K562 (cell line): ENCODE results near the gene EFCAB9. TPM values are rescaled to one million over a fixed set of nuclear protein-coding genes. Genes with fewer than 3 reads are reported as not detected.
A peak's percentile ranks its signal among the peaks of the same experiment; 100 is the strongest.

ENCODE experiments used
- ARID2 ChIP-seq: fragments of 450-650 bp; IDR thresholded peaks from 2 replicates; pipeline ENCODE4 v1.6.1; 2017; ENCODE audit warnings: antibody characterized with exemption, mild to moderate bottlenecking
- ARNT ChIP-seq, 2 experiments: fragments of 450-650 bp; IDR thresholded peaks; 2 replicates each; pipeline ENCODE4 v1.6.1; 2016; ENCODE audit warnings: mild to moderate bottlenecking in 1 of 2
- BHLHE40 ChIP-seq: IDR thresholded peaks from 2 replicates; pipeline ENCODE4 v1.6.1; 2011; ENCODE audit warnings: low read length, improper control_type of control experiment
- CCNT2 ChIP-seq: IDR thresholded peaks from 2 replicates; pipeline ENCODE4 v1.6.1; 2011; ENCODE audit warnings: borderline replicate concordance, low read depth, mild to moderate bottlenecking, moderate library complexity, mixed read lengths, low read length; ENCODE audit not compliant: insufficient read length; ENCODE audit errors: extremely low read depth
- CEBPG ChIP-seq, 3 experiments: fragments of 200-800 bp in 1 of 3; sonication (Bioruptor generic) in 1 of 3; sonication (generic) in 1 of 3; formaldehyde crosslinking in 1 of 3; IDR thresholded peaks in 2 of 3; conservative IDR thresholded peaks in 1 of 3; 2 replicates each; pipeline versions ENCODE4 v1.6.1 to v1.8.0; 2016 to 2022; ENCODE audit warnings: missing compliant biosample characterization in 2 of 3, missing genetic modification characterization in 2 of 3, mild to moderate bottlenecking in 1 of 3, missing genetic modification reagents in 1 of 3
- DLX4 ChIP-seq: fragments of 250-450 bp; sonication (Bioruptor Pico); IDR thresholded peaks from 2 replicates; pipeline ENCODE4 v1.6.1; 2021; ENCODE audit warnings: mild to moderate bottlenecking
- ETV5 ChIP-seq: sonication (generic); formaldehyde crosslinking; IDR thresholded peaks from 2 replicates; pipeline ENCODE4 v1.4.0; 2020; ENCODE audit warnings: low read depth, mild to moderate bottlenecking, missing genetic modification reagents
- HNRNPUL1 ChIP-seq: fragments of 200-400 bp; formaldehyde crosslinking; IDR thresholded peaks from 2 replicates; pipeline ENCODE4 v1.6.1; 2017; ENCODE audit warnings: low read length
- MEF2A ChIP-seq: IDR thresholded peaks from 2 replicates; pipeline ENCODE4 v1.6.1; 2011; ENCODE audit warnings: low read depth, mild to moderate bottlenecking, low read length, moderate library complexity; ENCODE audit not compliant: control insufficient read depth
- PHTF2 ChIP-seq: fragments of 250-450 bp; sonication (Bioruptor Pico); IDR thresholded peaks from 2 replicates; pipeline ENCODE4 v1.5.0; 2021; ENCODE audit warnings: mild to moderate bottlenecking
- PML ChIP-seq: IDR thresholded peaks from 2 replicates; pipeline ENCODE4 v1.6.1; 2012; ENCODE audit warnings: low read length, inconsistent platforms
- STAT5B ChIP-seq: fragments of 250-450 bp; sonication (Bioruptor Pico); IDR thresholded peaks from 2 replicates; pipeline ENCODE4 v1.8.0; 2021; ENCODE audit warnings: mild to moderate bottlenecking, inconsistent platforms
- TCF7 ChIP-seq: sonication (generic); IDR thresholded peaks from 2 replicates; pipeline ENCODE4 v1.6.1; 2016; ENCODE audit warnings: antibody characterized with exemption, borderline replicate concordance
- ZBTB1 ChIP-seq: sonication (generic); formaldehyde crosslinking; IDR thresholded peaks from 2 replicates; pipeline ENCODE4 v1.8.1; 2023; ENCODE audit warnings: missing genetic modification reagents, low read depth, mild to moderate bottlenecking, borderline replicate concordance
- ZBTB26 ChIP-seq: fragments of 450-650 bp; formaldehyde crosslinking; IDR thresholded peaks from 2 replicates; pipeline ENCODE4 v1.4.0; 2022; ENCODE audit warnings: missing genetic modification characterization
- ZNF197 ChIP-seq: fragments of 200-800 bp; sonication (Bioruptor generic); IDR thresholded peaks from 2 replicates; pipeline ENCODE4 v1.6.1; 2016; ENCODE audit warnings: low read depth, missing genetic modification characterization, missing compliant biosample characterization
- ZNF324 ChIP-seq: fragments of 250-450 bp; sonication (Bioruptor Pico); IDR thresholded peaks from 2 replicates; pipeline ENCODE4 v1.4.0; 2020; ENCODE audit warnings: mild to moderate bottlenecking
- ZNF398 ChIP-seq: fragments of 250-450 bp; sonication (Bioruptor Pico); IDR thresholded peaks from 2 replicates; pipeline ENCODE4 v1.8.0; 2021; ENCODE audit warnings: moderate library complexity, mild to moderate bottlenecking, inconsistent platforms
- ZNF551 ChIP-seq: fragments of 250-450 bp; sonication (Bioruptor Pico); IDR thresholded peaks from 2 replicates; pipeline ENCODE4 v1.5.0; 2021; ENCODE audit warnings: mild to moderate bottlenecking, moderate library complexity
- polyA plus RNA-seq, 8 experiments: library from polyadenylated mRNA; depleted of rRNA in 4 of 8; stranded (reverse) in 5 of 8; unstranded in 3 of 8; fragments of >200 nt; fragmentation: Nextera tagmentation in 2 of 8; fragmentation: Illumina TruSeq in 1 of 8; extraction: Ambion mirVana in 2 of 8; extraction: Trizol in 1 of 8; gene quantifications; 2 replicates each; pipeline versions ENCODE4 v1.2.1 to v1.2.3, GENCODE V29; 2011 to 2014; ENCODE audit warnings: inconsistent platforms in 1 of 8, missing spikeins in 1 of 8
- total RNA-seq, 7 experiments: library from RNA; depleted of rRNA in 6 of 7; stranded (reverse); fragments of >200 nt in 6 of 7; fragmentation: Illumina TruSeq in 2 of 7; extraction: Trizol in 2 of 7; gene quantifications; 2 replicates each; pipeline versions ENCODE4 v1.2.1 to v1.2.3, GENCODE V29; 2011 to 2021; ENCODE audit warnings: low replicate concordance in 1 of 7
- TF ChIP-seq, protein P1 (sequence below): fragments of 450-650 bp; IDR thresholded peaks from 2 replicates; pipeline ENCODE4 v1.6.1; 2018; ENCODE audit not compliant: partially characterized antibody
- TF ChIP-seq, protein P2 (sequence below): fragments of 200-800 bp; sonication (Bioruptor generic); IDR thresholded peaks from 2 replicates; pipeline ENCODE4 v1.6.1; 2017; ENCODE audit warnings: missing genetic modification characterization, missing compliant biosample characterization

EFCAB9 gene
- total and polyA plus RNA-seq, 9 of the 15 experiments (the other 6 are each of a cell fraction or from before 2014, with no cell fraction given): not detected

GRCh38 chr5:172147857-172148256 lies 46.1 kb upstream of the EFCAB9 start (continued):
- TF ChIP-seq MEF2A: no peak
- no peak for TF ChIP-seq ETV5
- no peak for TF ChIP-seq ARNT (IDR thresholded peaks at IDR 0.05)
- TF ChIP-seq BHLHE40: no peak
- TF ChIP-seq HNRNPUL1: no peak
- TF ChIP-seq STAT5B (CRISPR knock-in tag): no peak
- TF ChIP-seq ZNF324 (CRISPR knock-in tag): no peak
- TF ChIP-seq PHTF2: no peak
- TF ChIP-seq ZNF197: no peak
- TF ChIP-seq DLX4 (CRISPR knock-in tag): no peak
- no peak for TF ChIP-seq TCF7
- TF ChIP-seq CEBPG (CRISPR knock-in tag; IDR thresholded peaks at IDR 0.05): 0 out of 2 replicates have a peak, but pooled peaks have one; percentile 12
- TF ChIP-seq CEBPG (tag; conservative IDR thresholded peaks at IDR 0.05 in 1 of 2, IDR thresholded peaks at IDR 0.05 in 1 of 2): no peak
- TF ChIP-seq, protein P1, sequence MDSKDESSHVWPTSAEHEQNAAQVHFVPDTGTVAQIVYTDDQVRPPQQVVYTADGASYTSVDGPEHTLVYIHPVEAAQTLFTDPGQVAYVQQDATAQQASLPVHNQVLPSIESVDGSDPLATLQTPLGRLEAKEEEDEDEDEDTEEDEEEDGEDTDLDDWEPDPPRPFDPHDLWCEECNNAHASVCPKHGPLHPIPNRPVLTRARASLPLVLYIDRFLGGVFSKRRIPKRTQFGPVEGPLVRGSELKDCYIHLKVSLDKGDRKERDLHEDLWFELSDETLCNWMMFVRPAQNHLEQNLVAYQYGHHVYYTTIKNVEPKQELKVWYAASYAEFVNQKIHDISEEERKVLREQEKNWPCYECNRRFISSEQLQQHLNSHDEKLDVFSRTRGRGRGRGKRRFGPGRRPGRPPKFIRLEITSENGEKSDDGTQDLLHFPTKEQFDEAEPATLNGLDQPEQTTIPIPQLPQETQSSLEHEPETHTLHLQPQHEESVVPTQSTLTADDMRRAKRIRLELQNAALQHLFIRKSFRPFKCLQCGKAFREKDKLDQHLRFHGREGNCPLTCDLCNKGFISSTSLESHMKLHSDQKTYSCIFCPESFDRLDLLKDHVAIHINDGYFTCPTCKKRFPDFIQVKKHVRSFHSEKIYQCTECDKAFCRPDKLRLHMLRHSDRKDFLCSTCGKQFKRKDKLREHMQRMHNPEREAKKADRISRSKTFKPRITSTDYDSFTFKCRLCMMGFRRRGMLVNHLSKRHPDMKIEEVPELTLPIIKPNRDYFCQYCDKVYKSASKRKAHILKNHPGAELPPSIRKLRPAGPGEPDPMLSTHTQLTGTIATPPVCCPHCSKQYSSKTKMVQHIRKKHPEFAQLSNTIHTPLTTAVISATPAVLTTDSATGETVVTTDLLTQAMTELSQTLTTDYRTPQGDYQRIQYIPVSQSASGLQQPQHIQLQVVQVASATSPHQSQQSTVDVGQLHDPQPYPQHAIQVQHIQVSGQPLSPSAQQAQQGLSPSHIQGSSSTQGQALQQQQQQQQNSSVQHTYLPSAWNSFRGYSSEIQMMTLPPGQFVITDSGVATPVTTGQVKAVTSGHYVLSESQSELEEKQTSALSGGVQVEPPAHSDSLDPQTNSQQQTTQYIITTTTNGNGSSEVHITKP: no peak
- no peak for TF ChIP-seq ZBTB26 (CRISPR knock-in tag)
- no peak for TF ChIP-seq ZNF398 (CRISPR knock-in tag)
- no peak for TF ChIP-seq CCNT2
- TF ChIP-seq PML: no peak
- TF ChIP-seq, protein P2, sequence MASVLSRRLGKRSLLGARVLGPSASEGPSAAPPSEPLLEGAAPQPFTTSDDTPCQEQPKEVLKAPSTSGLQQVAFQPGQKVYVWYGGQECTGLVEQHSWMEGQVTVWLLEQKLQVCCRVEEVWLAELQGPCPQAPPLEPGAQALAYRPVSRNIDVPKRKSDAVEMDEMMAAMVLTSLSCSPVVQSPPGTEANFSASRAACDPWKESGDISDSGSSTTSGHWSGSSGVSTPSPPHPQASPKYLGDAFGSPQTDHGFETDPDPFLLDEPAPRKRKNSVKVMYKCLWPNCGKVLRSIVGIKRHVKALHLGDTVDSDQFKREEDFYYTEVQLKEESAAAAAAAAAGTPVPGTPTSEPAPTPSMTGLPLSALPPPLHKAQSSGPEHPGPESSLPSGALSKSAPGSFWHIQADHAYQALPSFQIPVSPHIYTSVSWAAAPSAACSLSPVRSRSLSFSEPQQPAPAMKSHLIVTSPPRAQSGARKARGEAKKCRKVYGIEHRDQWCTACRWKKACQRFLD (CRISPR knock-in tag): no peak
- no peak for TF ChIP-seq ZNF551 (CRISPR knock-in tag)
- TF ChIP-seq ARID2: no peak
- TF ChIP-seq ZBTB1: no peak
